Tibial artery (tissue), 4 donors: Measurements from ENCODE around the gene MRPL9.

ENCODE experiments used
- DNase-seq, 2 donors: peaks; one replicate each; pipeline ENCODE4 v3.0.0-alpha.2; 2019
- H3K27ac ChIP-seq, 2 donors: fragments of 200-600 bp; sonication (generic) in 1 of 2; 1 replicate in 1 of 2; 2 replicates in 1 of 2; pipeline ENCODE4 v1.5.1; 2018 to 2019; ENCODE audit warnings: mild to moderate bottlenecking in 1 of 2
- H3K27me3 ChIP-seq, 2 donors: fragments of 200-600 bp; sonication (generic) in 1 of 2; one replicate each; pipeline versions ENCODE4 v1.5.1 to v1.6.0; 2016 to 2019
- H3K36me3 ChIP-seq, 3 donors: fragments of 200-600 bp; sonication (generic) in 2 of 3; one replicate each; pipeline ENCODE4 v1.5.1; 2016 to 2019; ENCODE audit warnings: mild to moderate bottlenecking in 2 of 3
- H3K4me1 ChIP-seq, 4 donors: fragments of 200-600 bp; sonication (generic) in 2 of 4; 1 replicate in 3 of 4; 2 replicates in 1 of 4; pipeline ENCODE4 v1.5.1; 2016 to 2019
- H3K4me3 ChIP-seq, 2 donors: fragments of 200-600 bp; sonication (generic) in 1 of 2; 1 replicate in 1 of 2; 2 replicates in 1 of 2; pipeline ENCODE4 v1.5.1; 2018 to 2019; ENCODE audit warnings: mild to moderate bottlenecking in 2 of 2
- H3K9me3 ChIP-seq, 3 donors: fragments of 200-600 bp; sonication (generic) in 1 of 3; one replicate each; pipeline ENCODE4 v1.5.1; 2016 to 2019
- intact Hi-C: fragments of 100-400 bp; cut with DNase I; formaldehyde crosslinking; loops from one replicate; pipeline ENCODE4 v1.15.0; 2023; ENCODE audit warnings: low total_unique reads
- TF ChIP-seq, protein P1 (sequence below), 2 experiments: fragments of 200-600 bp in 1 of 2; fragments of 450-650 bp in 1 of 2; IDR thresholded peaks; one replicate each; pipeline ENCODE4 v1.5.1; 2017 to 2019; ENCODE audit warnings: antibody characterized with exemption in 2 of 2, mild to moderate bottlenecking in 1 of 2, moderate library complexity in 1 of 2

Gene MRPL9

DNA sequence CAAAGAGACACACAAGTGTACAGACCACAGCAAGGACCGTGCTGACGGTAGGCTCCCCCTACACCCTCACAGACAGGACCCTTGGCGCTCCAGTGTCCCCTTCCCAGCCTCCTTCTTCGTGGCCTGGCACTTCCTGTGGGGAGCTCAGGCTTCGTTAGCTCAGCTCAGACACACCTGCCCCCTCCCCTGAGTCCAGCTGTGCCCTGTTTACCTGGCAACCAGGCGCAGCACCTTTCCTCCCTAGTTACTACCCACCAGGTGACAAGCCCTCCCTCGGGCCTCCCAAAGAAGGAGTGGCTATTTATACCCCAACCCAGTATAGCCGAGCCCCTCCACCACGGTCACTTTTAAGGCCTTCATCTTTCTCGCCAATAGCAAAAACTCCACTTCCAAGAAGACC is 51.3 kb downstream of the MRPL9 start:
- peaks cover 0 to 23% of the 10 kb centered on the region in 2 donors for H3K27me3 ChIP-seq
- H3K36me3 ChIP-seq = no peaks in the 10 kb centered on the region

DNA sequence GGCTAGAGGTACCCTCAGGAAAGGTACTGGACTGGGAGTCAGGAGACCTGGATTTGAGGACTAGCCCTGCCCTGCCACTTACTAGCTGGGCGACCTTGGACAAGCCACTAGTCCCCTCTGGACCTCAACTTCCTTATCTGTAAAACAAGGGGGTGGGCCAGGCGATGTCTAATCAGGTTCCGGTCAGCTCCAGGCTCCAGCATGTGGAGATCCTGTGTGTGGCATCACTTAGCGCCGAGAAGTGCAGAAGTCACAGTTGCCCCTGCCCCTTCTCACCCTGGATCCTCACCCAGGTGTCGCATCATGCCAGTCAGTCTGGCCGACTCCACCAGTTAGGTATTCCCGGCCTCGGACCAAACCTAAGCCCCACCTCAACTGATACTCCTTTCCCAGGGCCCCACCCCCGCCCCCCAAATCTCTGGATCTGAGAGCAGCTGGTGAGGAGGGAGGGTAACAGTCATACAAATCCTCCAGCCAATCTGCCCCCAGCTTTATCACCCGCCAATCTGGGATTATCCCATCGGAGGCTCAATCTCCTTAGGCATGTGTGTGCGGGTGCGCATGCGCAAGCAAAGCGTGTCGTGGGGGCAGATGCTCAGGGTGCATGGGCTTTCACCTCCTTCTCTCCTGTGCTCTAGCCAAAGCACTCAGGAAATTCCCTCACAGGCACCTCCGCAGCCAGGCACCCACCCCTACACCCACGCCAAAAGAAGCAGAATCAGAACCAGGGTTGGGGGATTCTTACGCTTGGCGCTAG is 52.1 kb downstream of the MRPL9 start:
- intact Hi-C loops = no loop called here
- Histone ChIP-seq H3K9me3 (no peaks in the 10 kb centered on the region), H3K4me3 (no peak overlapping the region), H3K4me1 (peaks cover 0 to 1% (median under 1%) of the 10 kb centered on the region in 4 donors), H3K36me3 (no peaks in the 10 kb centered on the region), H3K27me3 (peaks cover 0 to 15% of the 10 kb centered on the region in 2 donors), H3K27ac (no peak overlapping the region)
- TF ChIP-seq, protein P1, sequence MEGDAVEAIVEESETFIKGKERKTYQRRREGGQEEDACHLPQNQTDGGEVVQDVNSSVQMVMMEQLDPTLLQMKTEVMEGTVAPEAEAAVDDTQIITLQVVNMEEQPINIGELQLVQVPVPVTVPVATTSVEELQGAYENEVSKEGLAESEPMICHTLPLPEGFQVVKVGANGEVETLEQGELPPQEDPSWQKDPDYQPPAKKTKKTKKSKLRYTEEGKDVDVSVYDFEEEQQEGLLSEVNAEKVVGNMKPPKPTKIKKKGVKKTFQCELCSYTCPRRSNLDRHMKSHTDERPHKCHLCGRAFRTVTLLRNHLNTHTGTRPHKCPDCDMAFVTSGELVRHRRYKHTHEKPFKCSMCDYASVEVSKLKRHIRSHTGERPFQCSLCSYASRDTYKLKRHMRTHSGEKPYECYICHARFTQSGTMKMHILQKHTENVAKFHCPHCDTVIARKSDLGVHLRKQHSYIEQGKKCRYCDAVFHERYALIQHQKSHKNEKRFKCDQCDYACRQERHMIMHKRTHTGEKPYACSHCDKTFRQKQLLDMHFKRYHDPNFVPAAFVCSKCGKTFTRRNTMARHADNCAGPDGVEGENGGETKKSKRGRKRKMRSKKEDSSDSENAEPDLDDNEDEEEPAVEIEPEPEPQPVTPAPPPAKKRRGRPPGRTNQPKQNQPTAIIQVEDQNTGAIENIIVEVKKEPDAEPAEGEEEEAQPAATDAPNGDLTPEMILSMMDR (IDR thresholded peaks at IDR 0.05) = no peak
- DNase-seq = no peak

More for the DNA sequence above, 51.3 kb downstream of the MRPL9 start:
- TF ChIP-seq, protein P1 (IDR thresholded peaks at IDR 0.05) = no peak
- Histone ChIP-seq H3K4me3 (no peak overlapping the region), H3K9me3 (no peaks in the 10 kb centered on the region), H3K27ac (no peak overlapping the region), H3K4me1 (peaks cover 0 to 8% (median 8%) of the 10 kb centered on the region in 4 donors)
- intact Hi-C loops = no loop called here
- DNase-seq = no peak

DNA sequence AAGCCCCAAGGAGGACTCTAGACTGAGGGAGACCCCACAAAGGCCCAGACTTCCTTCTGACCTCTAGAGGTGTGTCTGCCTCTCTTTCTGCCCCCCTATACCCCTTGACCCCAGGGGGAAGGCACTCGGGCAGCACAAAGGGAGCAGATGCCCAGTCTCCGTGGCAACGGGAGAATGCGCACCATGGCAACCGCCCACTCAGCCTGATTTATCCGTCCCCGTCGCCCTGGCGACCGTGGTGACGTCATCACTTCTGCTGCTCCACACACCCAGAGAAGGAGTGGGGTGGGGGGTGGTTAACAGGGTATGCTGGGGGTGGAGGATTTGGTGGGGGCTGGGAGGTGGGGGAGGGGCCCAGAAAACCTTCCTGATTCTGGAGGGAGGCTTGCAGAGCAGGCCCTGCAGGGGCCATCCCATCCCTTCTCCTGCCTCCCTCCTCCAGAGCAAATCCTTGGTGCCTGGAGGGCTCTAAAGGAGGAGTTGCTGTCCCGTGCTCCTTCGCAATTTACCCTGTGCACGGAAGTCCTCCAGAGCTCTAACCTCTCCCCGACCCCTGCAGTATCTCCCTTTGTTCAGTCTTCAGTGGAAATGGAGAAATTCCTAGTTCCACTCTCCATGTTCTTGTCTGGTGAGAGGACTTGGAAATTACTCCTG is 53.0 kb downstream of the MRPL9 start:
- TF ChIP-seq, protein P1 (IDR thresholded peaks at IDR 0.05) = no peak
- Histone ChIP-seq H3K27me3 (peaks cover 0 to 10% of the 10 kb centered on the region in 2 donors), H3K9me3 (no peaks in the 10 kb centered on the region), H3K4me3 (no peak overlapping the region), H3K4me1 (no peaks in the 10 kb centered on the region), H3K27ac (no peak overlapping the region), H3K36me3 (no peaks in the 10 kb centered on the region)
- DNase-seq = no peak
- intact Hi-C loops = no loop called here
